ENCODE measurements around the gene NDUFV3.
"Not testable (repeated sequence)": the region's sequence is repeated elsewhere in the genome, so short reads cannot be mapped to it uniquely, and the experiment has no call there.

The NDUFV3 gene

DNA sequence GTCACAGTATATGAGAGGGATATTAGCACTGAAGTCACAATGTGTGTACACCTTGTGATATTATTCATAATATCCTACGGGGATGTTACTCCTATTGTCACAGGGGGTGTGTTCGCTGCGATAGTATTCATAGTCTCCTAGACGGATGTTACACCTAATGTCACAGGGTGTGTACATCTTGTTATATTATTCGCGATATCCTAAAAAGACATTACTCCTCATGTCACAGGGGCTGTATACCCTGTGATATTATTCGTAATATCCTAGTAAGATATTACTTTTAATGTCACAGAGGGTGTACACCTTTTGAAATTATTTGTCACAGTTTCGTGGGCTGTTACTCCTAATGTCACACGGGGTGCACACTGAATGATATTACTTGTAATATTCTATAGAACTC, 58.1 kb downstream of the NDUFV3 start:
- not testable (repeated sequence) for H3K4me1 ChIP-seq (ENCODE audit: insufficient read depth, low read length); H3K9ac ChIP-seq (ENCODE audit: low read depth, low read length); H3K36me3 ChIP-seq (ENCODE audit: insufficient read depth, low read length); H3K9me3 ChIP-seq (ENCODE audit: control insufficient read depth, insufficient read depth, low read length)

DNA sequence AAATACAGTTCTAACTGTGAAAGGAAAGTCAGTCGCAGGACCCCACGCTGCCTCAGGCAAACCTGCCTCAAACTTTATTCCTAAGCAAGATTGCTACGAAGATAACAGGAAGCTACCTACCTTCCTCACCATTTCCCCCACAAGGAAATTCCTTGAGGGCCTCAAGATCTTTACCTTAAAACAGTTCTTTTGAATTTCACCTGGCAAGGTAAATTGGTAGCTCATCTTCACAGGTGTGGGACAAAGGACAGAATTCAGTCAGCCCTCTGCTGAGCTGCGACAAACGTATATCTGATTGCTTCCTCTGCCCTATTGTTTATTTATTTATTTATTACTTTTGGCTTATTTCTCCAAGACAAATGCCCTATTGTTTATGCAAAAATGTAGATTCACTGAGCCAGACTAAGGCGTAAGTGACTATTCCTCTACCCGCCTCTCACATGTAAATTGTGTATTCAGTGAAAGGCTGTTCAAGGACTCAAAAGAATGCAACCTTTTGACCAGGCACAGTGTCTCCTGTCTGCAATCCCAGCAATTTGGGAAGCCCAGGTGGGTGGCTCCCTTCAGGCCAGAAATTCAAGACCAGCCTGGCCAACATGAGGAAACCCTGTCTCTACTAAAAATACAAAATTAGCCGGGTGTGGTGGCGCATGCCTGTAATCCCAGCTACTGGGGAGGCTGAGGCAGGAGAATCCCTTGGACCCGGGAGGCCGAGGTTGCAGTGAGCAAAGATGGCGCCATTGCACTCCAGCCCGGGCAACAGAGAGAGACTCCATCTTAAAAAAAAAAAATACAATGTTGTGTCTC, 63.9 kb downstream of the NDUFV3 start:
- no peaks in the 10 kb centered on the region for H3K9me3 ChIP-seq (ENCODE audit: control insufficient read depth, insufficient read depth, low read length)
- H3K36me3 ChIP-seq (ENCODE audit: insufficient read depth, low read length) = no peaks in the 10 kb centered on the region
- H3K9ac ChIP-seq (ENCODE audit: low read depth, low read length) = no peak overlapping the region; the same call in 1 of the 2 replicates
- H3K4me1 ChIP-seq (ENCODE audit: insufficient read depth, low read length) = peaks cover 18% of the 10 kb centered on the region

DNA sequence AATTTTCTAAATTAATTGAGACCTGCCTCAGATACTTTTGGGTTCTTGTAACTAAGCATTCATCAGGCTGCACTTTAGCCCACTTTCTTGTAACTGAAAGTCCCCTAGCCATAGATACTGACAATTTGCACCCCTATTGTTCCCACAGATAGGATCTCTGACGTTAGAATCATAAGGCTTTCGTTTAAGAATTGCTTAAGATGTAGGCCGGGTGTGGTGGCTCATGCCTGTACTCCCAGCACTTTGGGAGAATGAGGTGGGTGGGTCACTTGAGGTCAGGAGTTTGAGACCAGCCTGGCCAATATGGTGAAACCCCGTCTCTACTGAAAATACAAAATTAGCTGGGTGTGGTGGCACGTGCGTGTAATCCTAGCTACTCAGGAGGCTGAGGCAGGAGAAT, 65.0 kb downstream of the NDUFV3 start:
- not testable (repeated sequence) for H3K36me3 ChIP-seq (ENCODE audit: insufficient read depth, low read length); H3K9ac ChIP-seq (ENCODE audit: low read depth, low read length); H3K9me3 ChIP-seq (ENCODE audit: control insufficient read depth, insufficient read depth, low read length)
- H3K4me1 ChIP-seq (ENCODE audit: insufficient read depth, low read length) = peaks cover 24% of the 10 kb centered on the region

GRCh38 chr21:42959728-42960127, 66.6 kb downstream of the NDUFV3 start:
- no peaks in the 10 kb centered on the region for H3K36me3 ChIP-seq (ENCODE audit: insufficient read depth, low read length)
- no peaks in the 10 kb centered on the region for H3K9me3 ChIP-seq (ENCODE audit: control insufficient read depth, insufficient read depth, low read length)
- H3K9ac ChIP-seq (ENCODE audit: low read depth, low read length) = no peak overlapping the region
- peaks cover 24% of the 10 kb centered on the region for H3K4me1 ChIP-seq (ENCODE audit: insufficient read depth, low read length)

GRCh38 chr21:42962380-42963007, 69.4 kb downstream of the NDUFV3 start:
- Histone ChIP-seq H3K36me3 (ENCODE audit: insufficient read depth, low read length) (no peaks in the 10 kb centered on the region), H3K9me3 (ENCODE audit: control insufficient read depth, insufficient read depth, low read length) (no peaks in the 10 kb centered on the region), H3K4me1 (ENCODE audit: insufficient read depth, low read length) (peaks cover 13% of the 10 kb centered on the region; the same call in 1 of the 2 replicates), H3K9ac (ENCODE audit: low read depth, low read length) (no peak overlapping the region)

Measured in ES-I3 (cell line).